Measurements from ENCODE around the gene LRMDA.

LRMDA gene

GRCh38 chr10:76398043-76398710 lies 966.8 kb downstream of the LRMDA start:
- DNase-seq (ENCODE audit: low read depth) = no peak

GRCh38 chr10:76399226-76399625 lies 967.8 kb downstream of the LRMDA start:
- DNase-seq (ENCODE audit: low read depth) = no peak

- DNase-seq (ENCODE audit: low read depth) = no peak
Measured at GRCh38 chr10:76401006-76401405, 969.6 kb downstream of the LRMDA start.

- no peak for DNase-seq (ENCODE audit: low read depth)
Measured at GRCh38 chr10:76403912-76404311, 972.5 kb downstream of the LRMDA start.

- DNase-seq (ENCODE audit: low read depth) = no peak
Measured at GRCh38 chr10:76404531-76404930, 973.1 kb downstream of the LRMDA start.

- no peak for DNase-seq (ENCODE audit: low read depth)
Measured at GRCh38 chr10:76405922-76406321, 974.5 kb downstream of the LRMDA start.

GRCh38 chr10:76408646-76409045 lies 977.2 kb downstream of the LRMDA start:
- no peak for DNase-seq (ENCODE audit: low read depth)

GRCh38 chr10:76411729-76412435 lies 980.5 kb downstream of the LRMDA start:
- DNase-seq (ENCODE audit: low read depth) = no peak

GRCh38 chr10:76415554-76415953 lies 984.1 kb downstream of the LRMDA start:
- no peak for DNase-seq (ENCODE audit: low read depth)

- DNase-seq (ENCODE audit: low read depth) = no peak
Measured at GRCh38 chr10:76416642-76417041, 985.2 kb downstream of the LRMDA start.

- no peak for DNase-seq (ENCODE audit: low read depth)
Measured at GRCh38 chr10:76420725-76421124, 989.3 kb downstream of the LRMDA start.

GRCh38 chr10:76422769-76423168 lies 991.3 kb downstream of the LRMDA start:
- no peak for DNase-seq (ENCODE audit: low read depth)

- DNase-seq (ENCODE audit: low read depth) = no peak
Measured at GRCh38 chr10:76428551-76429367, 997.3 kb downstream of the LRMDA start.

- no peak for DNase-seq (ENCODE audit: low read depth)
Measured at GRCh38 chr10:76429368-76430060, 998.1 kb downstream of the LRMDA start.

GRCh38 chr10:76430061-76430645 lies 998.7 kb downstream of the LRMDA start:
- no peak for DNase-seq (ENCODE audit: low read depth)

- DNase-seq (ENCODE audit: low read depth) = no peak
Measured at GRCh38 chr10:76432016-76433012, 1000.9 kb downstream of the LRMDA start.

GRCh38 chr10:76433161-76434005 lies 1002.0 kb downstream of the LRMDA start:
- DNase-seq (ENCODE audit: low read depth) = no peak

- no peak for DNase-seq (ENCODE audit: low read depth)
Measured at GRCh38 chr10:76435157-76435556, 1003.7 kb downstream of the LRMDA start.

GRCh38 chr10:76436401-76436811 lies 1005.0 kb downstream of the LRMDA start:
- DNase-seq (ENCODE audit: low read depth) = no peak

GRCh38 chr10:76436981-76437380 lies 1005.6 kb downstream of the LRMDA start:
- DNase-seq (ENCODE audit: low read depth) = no peak

All from stimulated activated CD4-positive, alpha-beta T cell treated with anti-CD3 and anti-CD28 coated beads, Interleukin-2, amount 100 ng/mL, for 4 hours (primary cell).